Non-pigmented ciliary epithelial cell (primary cell): ENCODE measurements around the gene SYNJ2.

Experiments
- DNase-seq: peaks from one replicate; pipeline ENCODE4 v3.0.0-alpha.2; 2010; ENCODE audit warnings: low read depth

The SYNJ2 gene

DNA sequence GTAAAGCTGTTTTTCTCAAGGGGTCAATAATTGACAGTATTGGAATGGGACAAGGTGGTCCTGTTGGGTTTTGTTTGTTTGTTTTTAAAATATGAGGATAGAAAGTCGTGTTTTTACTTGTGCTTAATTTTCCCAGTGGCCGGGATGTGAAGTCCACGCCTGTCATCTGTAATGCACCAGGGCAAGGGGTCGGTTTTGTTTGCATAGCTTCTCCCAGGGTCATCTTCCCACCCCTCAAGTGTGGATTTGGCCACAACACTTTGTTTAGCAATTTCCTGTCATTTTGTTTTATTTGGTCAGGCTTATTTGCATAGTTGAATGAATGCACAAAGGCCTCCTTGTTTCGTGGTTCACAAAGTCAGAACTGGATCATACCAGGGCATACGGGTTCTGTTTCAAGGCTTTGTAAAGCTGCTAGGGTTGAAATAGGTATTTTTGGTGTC lies 29.8 kb downstream of the SYNJ2 start:
- DNase-seq, result no peak

- DNase-seq, result no peak
Measured at GRCh38 chr6:158011980-158012566, 30.4 kb downstream of the SYNJ2 start.

GRCh38 chr6:158013904-158014504 lies 32.3 kb downstream of the SYNJ2 start:
- DNase-seq, result no peak

GRCh38 chr6:158014505-158015187 lies 33.0 kb downstream of the SYNJ2 start:
- DNase-seq, result no peak

GRCh38 chr6:158015188-158015506 lies 33.5 kb downstream of the SYNJ2 start:
- no peak for DNase-seq

GRCh38 chr6:158016571-158017383 lies 35.1 kb downstream of the SYNJ2 start:
- DNase-seq, result no peak

GRCh38 chr6:158017621-158018040 lies 36.0 kb downstream of the SYNJ2 start:
- no peak for DNase-seq

DNA sequence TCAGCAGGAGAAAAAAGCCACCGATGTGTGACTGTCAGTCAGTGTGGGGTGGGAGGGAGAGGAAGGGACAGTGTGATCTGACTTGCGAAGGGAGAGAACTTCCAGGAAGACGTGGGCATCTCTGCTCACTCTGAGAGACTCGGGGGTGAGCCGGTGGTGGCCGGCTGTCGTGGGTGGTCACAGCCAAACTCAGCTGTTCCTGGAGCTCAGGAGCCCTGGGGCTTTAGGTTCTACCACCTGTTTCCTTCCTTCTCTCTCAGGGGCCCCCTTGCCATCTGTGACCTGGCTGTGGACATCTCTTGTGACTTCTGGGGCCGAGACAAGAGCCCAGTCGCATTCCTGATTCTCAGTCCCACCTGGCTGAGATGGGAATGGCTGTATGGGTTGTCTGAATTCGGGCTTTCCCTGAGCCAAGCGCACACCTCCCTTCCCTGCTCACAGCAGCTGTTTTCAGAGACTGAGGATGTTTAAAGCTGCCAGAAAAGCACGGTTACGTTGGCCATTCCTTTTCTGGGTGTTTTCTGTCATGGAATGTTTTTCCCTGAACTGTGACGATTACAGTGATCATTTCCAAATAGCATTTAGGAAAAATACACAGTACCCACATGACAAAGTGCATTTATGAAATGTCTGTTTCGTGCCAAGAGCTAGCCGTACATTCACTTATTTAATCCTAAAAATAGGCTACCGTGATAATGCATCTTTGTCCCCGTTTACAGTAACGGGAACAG lies 36.5 kb downstream of the SYNJ2 start:
- no peak for DNase-seq

GRCh38 chr6:158018851-158019361 lies 37.2 kb downstream of the SYNJ2 start:
- DNase-seq, result no peak

DNA sequence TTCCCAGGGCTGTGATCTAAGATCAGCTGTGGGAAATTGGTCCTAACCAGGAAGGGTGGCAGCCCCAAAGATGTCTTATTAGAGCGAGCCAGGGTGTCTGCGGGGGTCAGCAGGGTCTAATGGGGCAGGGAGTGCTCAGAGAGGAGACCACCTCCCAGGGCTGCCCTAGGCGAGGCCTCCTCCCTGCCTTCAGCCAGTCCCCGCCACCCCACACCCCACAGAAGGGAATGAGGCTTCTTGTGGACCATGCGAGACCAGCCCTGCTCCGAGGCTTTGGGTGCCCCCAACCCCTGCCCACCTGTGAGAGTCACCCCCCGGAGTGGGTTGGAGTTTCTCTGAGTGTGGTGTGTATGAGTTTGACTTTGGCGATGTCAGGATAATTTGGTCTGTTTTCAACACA lies 37.8 kb downstream of the SYNJ2 start:
- DNase-seq, result no peak

- no peak for DNase-seq
Measured at GRCh38 chr6:158020272-158020711, 38.6 kb downstream of the SYNJ2 start.

DNA sequence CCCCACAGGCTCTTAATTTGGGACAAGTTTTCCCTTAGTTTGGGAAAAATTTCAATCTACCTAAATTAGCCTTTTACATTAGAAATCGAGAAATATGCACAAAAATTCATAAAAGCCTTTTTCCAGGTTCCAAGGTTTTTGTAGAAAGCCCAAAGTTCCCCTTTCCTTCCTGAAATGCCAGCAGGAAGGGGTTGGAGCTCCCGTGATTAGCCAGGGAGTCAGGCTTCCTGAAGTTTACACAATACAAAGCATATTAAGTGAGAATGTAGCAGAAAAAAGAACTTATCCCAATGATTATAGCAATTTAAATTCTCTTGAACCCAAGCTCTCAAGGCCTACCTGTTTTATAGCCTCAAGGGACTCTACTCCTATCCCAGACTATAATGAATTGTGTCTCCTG lies 39.1 kb downstream of the SYNJ2 start:
- no peak for DNase-seq

- no peak for DNase-seq
Measured at GRCh38 chr6:158021376-158021775, 39.7 kb downstream of the SYNJ2 start.

DNA sequence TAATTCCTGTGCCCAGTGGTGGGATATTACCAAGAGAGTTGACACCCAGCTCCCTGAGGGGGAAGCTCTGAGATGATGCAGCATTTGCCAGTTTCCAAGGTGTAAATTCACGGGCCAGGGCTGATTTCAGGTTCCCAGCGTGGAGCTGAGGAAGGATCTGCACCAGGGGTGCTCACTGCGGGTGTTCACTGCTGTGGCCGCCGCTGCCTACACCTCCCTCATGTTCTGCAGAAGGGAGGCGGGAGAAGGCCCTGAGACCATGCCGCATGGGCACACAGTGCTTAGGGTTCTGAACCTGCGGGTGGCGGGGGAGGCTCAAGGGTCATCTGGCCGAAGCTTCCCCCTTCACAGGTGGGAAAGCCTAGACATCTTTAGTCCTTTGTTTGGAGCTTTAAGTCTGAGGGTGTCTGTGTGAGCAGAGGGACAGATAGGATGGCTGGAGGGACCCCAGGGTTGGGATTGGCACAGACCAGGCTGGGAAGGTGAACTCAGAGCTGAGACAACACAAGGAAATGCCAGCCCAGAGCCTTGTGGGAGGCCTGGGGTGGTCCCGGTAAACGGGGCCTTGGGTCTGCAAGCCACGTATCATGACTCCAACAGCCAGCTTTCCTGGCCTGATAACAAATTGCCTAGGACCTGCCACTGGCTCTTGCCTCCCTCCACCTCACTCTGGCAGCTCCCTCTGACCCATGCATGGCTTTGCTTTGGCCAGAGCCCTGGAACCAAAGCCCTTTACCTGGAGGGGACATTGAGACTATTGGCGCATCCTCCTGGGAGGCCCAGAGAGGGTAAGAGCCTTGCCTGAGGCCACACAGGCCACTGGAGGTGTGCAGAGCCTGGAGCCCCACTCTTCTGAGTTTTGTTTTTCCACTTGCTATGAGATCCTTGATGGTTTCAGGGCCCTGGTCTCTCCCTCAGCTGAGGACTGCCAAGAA lies 40.4 kb downstream of the SYNJ2 start:
- no peak for DNase-seq

- DNase-seq, result no peak
Measured at GRCh38 chr6:158022749-158023596, 41.3 kb downstream of the SYNJ2 start.

GRCh38 chr6:158023597-158023939 lies 41.9 kb downstream of the SYNJ2 start:
- DNase-seq, result no peak

- DNase-seq, result no peak
Measured at GRCh38 chr6:158024566-158025297, 43.1 kb downstream of the SYNJ2 start.

- peak; percentile 91 for DNase-seq
Measured at GRCh38 chr6:158026054-158026900, 44.6 kb downstream of the SYNJ2 start.
